Activated CD4-positive, alpha-beta T cell treated with anti-CD3 and anti-CD28 coated beads for 36 hours (primary cell): ENCODE measurements around the gene CFB. TPM values are rescaled to one million over a fixed set of nuclear protein-coding genes. Genes with fewer than 3 reads are reported as not detected.

Source experiments
- ATAC-seq: fragments of 200-7000 bp; cut with Tn5 transposase; one replicate; pipeline ENCODE4 v1.10.0; 2021; ENCODE audit warnings: mild to moderate bottlenecking, moderate library complexity
- CTCF ChIA-PET: fragments of 350-600 bp; sonication (Branson Sonifier 250); formaldehyde crosslinking; loops from one replicate; lab custom pipeline; 2021; ENCODE audit warnings: antibody characterized with exemption; lab: Charles Lee
- POLR2A ChIA-PET: fragments of 350-600 bp; sonication (Branson Sonifier 250); formaldehyde crosslinking; loops from one replicate; lab custom pipeline; 2021; ENCODE audit warnings: antibody characterized with exemption, inconsistent platforms; lab: Charles Lee
- DNase-seq: peaks from one replicate; pipeline ENCODE4 v3.0.0-alpha.2; 2020
- H3K27ac Mint-ChIP-seq: one replicate; pipeline ENCODE4 v1.8.0; 2021; ENCODE audit warnings: mixed read lengths
- H3K27me3 Mint-ChIP-seq: one replicate; pipeline ENCODE4 v1.8.0; 2021; ENCODE audit warnings: mixed read lengths
- H3K36me3 Mint-ChIP-seq: one replicate; pipeline ENCODE4 v1.8.0; 2021; ENCODE audit warnings: low read depth, mixed read lengths
- H3K4me1 Mint-ChIP-seq: one replicate; pipeline ENCODE4 v1.8.0; 2021; ENCODE audit warnings: mixed read lengths
- H3K4me3 Mint-ChIP-seq: one replicate; pipeline ENCODE4 v1.8.0; 2021; ENCODE audit warnings: mild to moderate bottlenecking, moderate library complexity, mixed read lengths
- H3K9me3 Mint-ChIP-seq: one replicate; pipeline ENCODE4 v1.8.0; 2021; ENCODE audit warnings: low read depth, mixed read lengths
- intact Hi-C, 2 experiments: fragments of 100-400 bp; cut with DNase I in 1 of 2; cut with micrococcal nuclease in 1 of 2; formaldehyde crosslinking; loops; one replicate each; pipeline versions ENCODE4 v1.14.2 to v1.15.1; 2022 to 2024; cut with DNase I, micrococcal nuclease
- total RNA-seq, 2 experiments: library from RNA; stranded (reverse); gene quantifications; one replicate each; pipeline ENCODE4 v1.2.3, GENCODE V29; 2021

CFB gene
- total RNA-seq, 2 experiments from 2014 or later, result 0.69 to 0.96 TPM

DNA sequence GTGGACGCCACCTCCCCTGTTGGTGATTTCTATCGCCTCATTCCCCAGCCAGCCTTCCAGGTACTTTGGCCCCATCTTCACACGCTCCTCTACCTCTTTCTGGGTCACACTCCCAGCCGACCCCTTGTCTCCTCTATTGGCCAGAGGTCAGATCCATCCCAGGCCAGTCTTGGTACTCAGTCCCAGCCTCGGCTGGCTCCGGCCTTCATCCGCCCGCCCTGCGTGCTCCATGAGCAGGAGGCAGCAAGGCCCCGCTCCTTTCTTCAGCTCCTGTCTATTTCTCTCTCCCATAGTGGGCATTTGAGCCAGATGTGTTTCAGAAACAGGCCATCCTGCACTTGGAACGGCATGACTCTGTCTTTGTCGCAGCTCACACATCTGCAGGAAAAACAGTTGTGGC is 15.7 kb downstream of the CFB start:
- no peak overlapping the region for H3K4me3 Mint-ChIP-seq
- CTCF ChIA-PET, result interaction anchor here (1.1 kb wide), 1 partner anchor 10 kb away, joined by 4 read pairs; the partner anchor contains the start of gene DXO
- intact Hi-C loops, result no loop called here

DNA sequence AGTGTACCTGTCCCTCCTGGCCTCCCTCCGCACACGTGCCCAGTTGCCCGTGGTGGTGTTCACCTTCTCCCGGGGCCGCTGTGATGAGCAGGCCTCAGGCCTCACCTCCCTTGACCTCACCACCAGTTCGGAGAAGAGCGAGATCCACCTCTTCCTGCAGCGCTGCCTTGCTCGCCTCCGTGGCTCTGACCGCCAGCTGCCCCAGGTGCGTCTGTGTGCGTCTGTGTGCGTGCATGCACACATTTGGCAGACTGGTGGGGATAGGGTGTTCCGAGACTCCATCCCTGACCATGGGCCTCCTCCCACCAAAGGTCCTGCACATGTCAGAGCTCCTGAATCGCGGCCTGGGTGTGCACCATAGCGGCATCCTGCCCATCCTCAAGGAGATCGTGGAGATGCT is 18.0 kb downstream of the CFB start:
- ChIA-PET POLR2A (no interaction called here), CTCF (interaction anchor here (0.6 kb wide), 1 partner anchor 92 kb away, joined by 3 read pairs; no protein-coding TSS in a partner anchor)
- Mint-ChIP-seq H3K9me3 (no peaks in the 10 kb centered on the region), H3K36me3 (peaks cover 61% of the 10 kb centered on the region), H3K27ac (no peak overlapping the region), H3K4me1 (peaks cover 24% of the 10 kb centered on the region), H3K27me3 (no peaks in the 10 kb centered on the region), H3K4me3 (no peak overlapping the region)
- ATAC-seq, result no peak
- no peak for DNase-seq
- intact Hi-C loops, result no loop called here

More for the DNA sequence above, 15.7 kb downstream of the CFB start:
- POLR2A ChIA-PET, result no interaction called here
- DNase-seq (no peak), ATAC-seq (no peak)
- Mint-ChIP-seq H3K27me3 (no peaks in the 10 kb centered on the region), H3K4me1 (peaks cover 34% of the 10 kb centered on the region), H3K27ac (no peak overlapping the region), H3K9me3 (no peaks in the 10 kb centered on the region), H3K36me3 (peaks cover 60% of the 10 kb centered on the region)

DNA sequence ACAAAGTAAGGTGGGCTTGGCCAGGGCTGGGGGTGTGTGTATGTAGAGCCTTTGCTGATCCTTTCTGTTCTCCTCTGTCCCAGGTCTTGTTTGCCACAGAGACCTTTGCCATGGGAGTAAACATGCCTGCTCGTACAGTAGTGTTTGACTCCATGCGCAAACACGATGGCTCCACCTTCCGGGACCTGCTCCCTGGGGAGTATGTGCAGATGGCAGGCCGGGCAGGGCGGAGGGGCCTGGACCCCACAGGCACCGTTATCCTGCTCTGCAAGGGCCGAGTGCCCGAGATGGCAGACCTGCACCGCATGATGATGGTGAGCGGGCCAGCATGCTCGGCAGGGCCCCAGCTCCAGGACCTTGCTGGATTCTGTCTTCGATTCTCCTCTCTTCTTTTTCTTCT is 19.8 kb downstream of the CFB start:
- H3K27me3 Mint-ChIP-seq, result no peaks in the 10 kb centered on the region
- intact Hi-C loops, result no loop called here
- no peaks in the 10 kb centered on the region for H3K9me3 Mint-ChIP-seq
- no peak overlapping the region for H3K4me3 Mint-ChIP-seq
- peaks cover 20% of the 10 kb centered on the region for H3K4me1 Mint-ChIP-seq
- peaks cover 63% of the 10 kb centered on the region for H3K36me3 Mint-ChIP-seq
- H3K27ac Mint-ChIP-seq, result no peak overlapping the region
- ChIA-PET POLR2A (no interaction called here), CTCF (no interaction called here)
- ATAC-seq (no peak), DNase-seq (no peak)

DNA sequence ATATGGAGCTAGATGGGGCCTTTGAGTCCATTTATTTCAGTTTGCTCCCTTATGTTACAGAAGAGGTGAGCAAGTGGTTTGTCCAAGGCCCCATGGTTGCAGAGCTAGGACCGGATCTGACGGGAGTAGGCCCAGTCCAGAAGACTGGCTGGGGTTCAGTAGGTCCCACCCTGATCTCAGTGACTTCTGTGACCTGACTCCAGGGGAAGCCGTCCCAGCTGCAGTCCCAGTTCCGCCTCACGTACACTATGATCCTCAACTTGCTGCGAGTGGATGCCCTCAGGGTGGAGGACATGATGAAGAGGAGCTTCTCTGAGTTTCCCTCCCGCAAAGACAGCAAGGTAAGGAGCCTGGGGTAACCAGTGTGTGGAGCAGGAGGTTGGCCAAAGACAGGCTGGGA is 20.6 kb downstream of the CFB start:
- Mint-ChIP-seq H3K9me3 (no peaks in the 10 kb centered on the region), H3K27ac (no peak overlapping the region), H3K4me3 (no peak overlapping the region), H3K4me1 (peaks cover 26% of the 10 kb centered on the region), H3K36me3 (peaks cover 55% of the 10 kb centered on the region), H3K27me3 (no peaks in the 10 kb centered on the region)
- ATAC-seq (no peak), DNase-seq (no peak)
- ChIA-PET POLR2A (no interaction called here), CTCF (no interaction called here)
- intact Hi-C loops, result no loop called here

DNA sequence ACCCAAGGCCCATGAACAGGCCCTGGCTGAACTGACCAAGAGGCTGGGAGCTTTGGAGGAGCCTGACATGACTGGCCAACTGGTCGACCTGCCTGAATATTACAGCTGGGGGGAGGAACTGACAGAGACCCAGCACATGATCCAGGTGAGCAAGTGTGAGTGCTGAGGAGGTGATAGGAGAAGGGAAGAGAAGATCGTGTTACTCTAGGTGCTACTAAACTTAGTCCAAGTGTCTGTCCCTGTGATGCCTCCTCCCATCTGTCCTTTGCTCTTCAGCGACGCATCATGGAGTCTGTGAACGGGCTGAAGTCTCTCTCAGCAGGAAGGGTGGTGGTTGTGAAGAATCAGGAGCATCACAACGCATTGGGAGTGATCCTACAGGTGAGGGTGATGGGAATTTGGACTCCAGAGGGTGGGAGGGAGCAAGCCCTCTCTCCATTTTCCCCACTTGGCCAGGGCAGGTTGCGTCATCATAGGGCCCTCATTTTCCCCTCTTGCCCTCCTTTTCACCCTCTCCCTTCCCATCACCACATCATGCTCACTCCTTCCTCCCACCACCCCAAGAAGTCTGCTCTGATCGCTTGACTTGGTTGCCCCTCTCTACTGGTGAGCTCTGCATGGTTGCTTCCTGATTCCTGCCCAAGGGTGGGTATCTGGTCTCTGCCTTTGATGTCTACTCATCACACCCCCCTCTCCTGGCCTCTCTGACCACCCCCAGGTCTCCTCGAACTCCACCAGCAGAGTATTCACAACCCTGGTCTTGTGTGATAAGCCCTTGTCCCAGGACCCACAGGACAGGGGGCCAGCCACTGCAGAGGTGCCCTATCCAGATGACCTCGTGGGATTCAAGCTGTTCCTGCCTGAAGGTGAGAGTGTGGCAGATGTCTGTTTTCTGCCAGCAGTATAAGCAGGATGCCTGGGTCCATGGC is 21.4 kb downstream of the CFB start:
- ATAC-seq (no peak), DNase-seq (no peak)
- peaks cover 52% of the 10 kb centered on the region for H3K36me3 Mint-ChIP-seq
- intact Hi-C loops, result no loop called here
- ChIA-PET CTCF (no interaction called here), POLR2A (no interaction called here)
- no peaks in the 10 kb centered on the region for H3K27me3 Mint-ChIP-seq
- H3K27ac Mint-ChIP-seq, result no peak overlapping the region
- no peak overlapping the region for H3K4me3 Mint-ChIP-seq
- H3K4me1 Mint-ChIP-seq, result peaks cover 24% of the 10 kb centered on the region
- H3K9me3 Mint-ChIP-seq, result no peaks in the 10 kb centered on the region

DNA sequence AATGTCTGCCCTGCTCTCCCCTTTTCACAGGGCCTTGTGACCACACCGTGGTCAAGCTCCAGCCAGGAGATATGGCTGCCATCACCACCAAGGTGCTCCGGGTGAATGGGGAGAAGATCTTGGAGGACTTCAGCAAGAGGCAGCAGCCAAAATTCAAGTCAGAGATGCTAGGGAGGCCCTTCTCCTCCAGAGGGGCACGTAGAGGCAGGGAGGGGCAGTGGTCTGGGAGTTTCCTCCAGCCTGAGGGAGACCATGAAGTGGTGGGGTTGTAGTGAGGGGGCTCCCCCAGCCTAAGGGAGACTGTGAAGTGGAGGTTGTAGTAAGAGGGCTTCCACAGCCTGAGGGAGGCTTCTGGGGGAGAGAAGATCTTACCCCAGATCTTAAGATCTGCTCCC is 22.0 kb downstream of the CFB start:
- Mint-ChIP-seq H3K9me3 (no peaks in the 10 kb centered on the region), H3K27ac (no peak overlapping the region), H3K27me3 (no peaks in the 10 kb centered on the region), H3K36me3 (peaks cover 50% of the 10 kb centered on the region), H3K4me3 (no peak overlapping the region), H3K4me1 (peaks cover 29% of the 10 kb centered on the region)
- ATAC-seq, result no peak
- no peak for DNase-seq
- CTCF ChIA-PET, result no interaction called here
- POLR2A ChIA-PET, result no interaction called here
- intact Hi-C loops, result no loop called here

DNA sequence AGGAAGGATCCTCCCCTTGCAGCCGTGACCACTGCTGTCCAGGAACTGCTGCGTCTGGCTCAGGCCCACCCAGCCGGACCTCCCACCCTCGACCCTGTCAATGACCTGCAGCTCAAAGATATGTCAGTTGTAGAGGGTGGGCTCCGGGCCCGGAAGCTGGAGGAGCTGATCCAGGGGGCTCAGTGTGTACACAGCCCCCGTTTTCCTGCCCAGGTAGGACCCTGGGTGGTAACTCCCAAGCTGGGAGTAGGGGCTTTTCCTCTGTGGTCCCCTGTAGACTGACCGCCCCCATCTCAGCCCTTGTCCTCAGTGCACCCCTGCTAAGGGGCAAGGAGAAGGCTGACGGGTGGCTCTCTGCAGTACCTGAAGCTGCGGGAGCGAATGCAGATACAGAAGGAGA is 22.4 kb downstream of the CFB start:
- H3K36me3 Mint-ChIP-seq, result peaks cover 46% of the 10 kb centered on the region
- H3K27me3 Mint-ChIP-seq, result no peaks in the 10 kb centered on the region
- CTCF ChIA-PET, result no interaction called here
- DNase-seq (no peak), ATAC-seq (no peak)
- peaks cover 33% of the 10 kb centered on the region for H3K4me1 Mint-ChIP-seq
- H3K4me3 Mint-ChIP-seq, result no peak overlapping the region
- intact Hi-C loops, result no loop called here
- POLR2A ChIA-PET, result no interaction called here
- no peak overlapping the region for H3K27ac Mint-ChIP-seq
- no peaks in the 10 kb centered on the region for H3K9me3 Mint-ChIP-seq

DNA sequence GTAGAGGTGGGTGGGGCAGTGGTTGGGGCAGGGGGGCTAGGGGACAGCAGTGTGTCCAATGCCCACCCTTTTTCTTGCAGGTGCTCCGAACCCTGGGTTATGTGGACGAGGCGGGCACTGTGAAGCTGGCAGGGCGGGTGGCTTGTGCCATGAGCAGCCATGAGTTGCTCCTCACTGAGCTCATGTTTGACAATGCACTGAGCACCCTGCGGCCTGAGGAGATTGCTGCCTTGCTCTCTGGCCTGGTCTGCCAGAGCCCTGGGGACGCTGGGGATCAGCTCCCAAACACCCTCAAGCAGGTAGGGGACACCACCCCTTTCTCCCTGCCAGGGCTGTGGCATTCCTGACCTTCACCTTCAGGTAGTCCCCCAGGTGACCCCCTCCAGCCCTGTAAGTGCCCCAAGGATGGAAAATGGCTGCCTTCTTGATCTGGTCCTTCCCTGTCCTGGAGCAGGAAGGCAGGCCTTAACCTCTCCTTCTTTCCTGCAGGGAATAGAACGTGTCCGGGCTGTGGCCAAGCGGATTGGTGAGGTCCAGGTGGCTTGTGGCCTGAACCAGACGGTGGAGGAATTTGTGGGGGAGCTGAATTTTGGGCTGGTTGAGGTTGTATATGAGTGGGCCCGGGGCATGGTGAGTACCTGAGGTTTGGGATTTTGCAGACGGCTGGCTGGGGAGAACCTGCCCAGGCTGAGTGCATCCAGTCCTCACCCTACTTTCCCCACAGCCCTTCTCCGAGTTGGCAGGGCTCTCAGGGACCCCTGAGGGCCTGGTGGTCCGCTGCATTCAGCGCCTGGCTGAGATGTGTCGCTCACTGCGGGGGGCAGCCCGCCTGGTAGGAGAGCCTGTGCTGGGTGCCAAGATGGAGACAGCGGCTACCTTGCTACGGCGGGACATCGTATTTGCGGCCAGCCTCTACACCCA is 23.2 kb downstream of the CFB start:
- intact Hi-C loops, result no loop called here
- ATAC-seq (no peak), DNase-seq (no peak)
- Mint-ChIP-seq H3K27me3 (no peaks in the 10 kb centered on the region), H3K27ac (peak overlapping the region; percentile 81), H3K4me1 (peaks cover 41% of the 10 kb centered on the region), H3K9me3 (no peaks in the 10 kb centered on the region), H3K36me3 (peaks cover 42% of the 10 kb centered on the region), H3K4me3 (no peak overlapping the region)
- CTCF ChIA-PET, result interaction anchor here (0.6 to 1.0 kb wide), 2 partner anchors 10 to 17 kb away, joined by 3 read pairs; no protein-coding TSS in a partner anchor
- POLR2A ChIA-PET, result interaction anchor here (1.8 kb wide), 1 partner anchor 10 kb away, joined by 9 read pairs; the partner anchor contains the start of genes NELFE and SKIC2

DNA sequence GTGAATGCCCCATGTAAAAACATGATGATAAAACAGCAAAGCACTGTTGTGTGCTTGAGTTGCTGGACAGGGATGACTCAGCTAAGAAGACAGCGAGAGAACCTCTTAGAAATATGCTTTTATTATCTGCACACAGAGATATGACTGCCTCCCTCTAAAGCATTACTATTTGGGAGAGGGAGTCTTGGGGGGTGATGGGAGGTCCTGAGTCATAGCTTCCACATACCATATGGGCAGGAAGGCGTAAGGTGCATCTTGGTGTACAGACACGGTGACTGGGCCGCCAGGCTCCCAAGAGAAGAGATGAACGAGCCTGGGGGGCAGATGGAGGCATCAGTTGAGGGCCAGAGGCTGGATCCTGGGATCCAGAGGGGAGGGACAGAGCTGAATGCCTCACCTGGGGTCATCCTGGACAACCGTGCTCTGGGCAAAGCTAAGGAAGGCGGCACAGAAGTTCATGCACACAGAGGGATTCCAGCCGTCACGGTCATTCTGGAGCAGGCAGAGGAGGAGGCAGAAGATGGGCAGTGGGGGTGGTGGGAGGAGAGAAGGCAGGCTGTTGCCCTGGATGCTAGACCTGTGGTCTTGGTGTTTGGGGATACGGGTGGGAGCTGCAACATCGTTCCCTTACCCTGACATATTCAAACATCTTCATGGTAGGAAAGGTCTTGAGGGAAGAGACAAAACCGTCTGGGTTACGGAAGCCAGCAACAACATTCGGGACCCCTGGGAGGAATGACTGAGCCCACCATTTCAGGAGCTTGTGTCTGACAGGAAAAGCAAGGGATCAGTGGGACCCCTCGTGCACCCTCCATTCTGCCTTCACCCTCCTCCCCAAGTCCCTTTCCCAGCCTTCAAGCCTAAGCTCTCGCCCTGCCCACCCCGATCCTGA is 24.1 kb downstream of the CFB start:
- Mint-ChIP-seq H3K27ac (peak overlapping the region; percentile 81), H3K27me3 (no peaks in the 10 kb centered on the region), H3K4me1 (peaks cover 43% of the 10 kb centered on the region), H3K4me3 (peak overlapping the region; percentile 96), H3K9me3 (no peaks in the 10 kb centered on the region), H3K36me3 (peaks cover 38% of the 10 kb centered on the region)
- intact Hi-C loops, result loop anchor here (10.0 kb wide), 4 partner anchors 225 to 1305 kb away; partner anchors contain the start of genes B3GALT4 (in 1 of the 2), GPSM3 (in 1 of the 2), HSD17B8 (in 1 of the 2) and PBX2 (in 1 of the 2)
- no peak for DNase-seq
- ChIA-PET CTCF (interaction anchor here (0.6 to 1.5 kb wide), 3 partner anchors 10 to 18 kb away, joined by 3 to 4 read pairs (median 3); no protein-coding TSS in a partner anchor), POLR2A (interaction anchor here (1.8 kb wide), 1 partner anchor 11 kb away, joined by 9 read pairs; the partner anchor contains the start of genes NELFE and SKIC2)
- ATAC-seq, result no peak

DNA sequence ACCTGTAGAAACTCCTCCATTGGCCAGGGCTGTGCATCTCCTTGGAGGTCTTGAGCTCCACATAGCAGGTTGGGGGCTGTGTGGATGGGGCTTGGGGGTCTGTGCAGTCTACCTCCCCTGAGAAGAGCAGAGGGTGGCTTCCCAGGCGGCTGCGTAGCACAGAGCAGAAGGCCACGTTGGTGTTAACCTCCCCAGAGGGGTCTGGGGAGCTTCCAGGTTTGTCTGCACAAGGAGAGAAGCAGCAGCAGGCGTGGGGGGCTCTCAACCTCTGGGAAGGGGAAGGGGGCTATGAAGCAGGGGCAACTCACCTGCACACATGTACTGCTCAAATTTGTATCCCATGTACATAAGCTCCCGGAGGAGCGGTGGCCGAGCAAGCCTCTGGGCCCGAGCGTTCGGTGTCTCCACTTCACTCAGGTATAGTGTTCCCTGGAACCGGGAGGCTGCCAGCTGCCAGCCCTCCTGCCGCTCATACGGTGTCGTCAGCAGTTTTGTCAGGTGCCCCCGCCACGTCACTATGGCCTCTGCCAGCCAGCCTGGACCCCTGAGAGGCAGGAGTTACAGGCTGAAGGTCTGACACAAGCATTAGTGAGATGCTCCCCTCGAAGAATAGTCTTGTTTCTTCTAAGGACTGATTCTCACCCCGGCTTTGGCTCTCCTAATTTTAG is 24.8 kb downstream of the CFB start:
- Mint-ChIP-seq H3K4me1 (peaks cover 43% of the 10 kb centered on the region), H3K9me3 (no peaks in the 10 kb centered on the region), H3K27ac (peak overlapping the region; percentile 99), H3K4me3 (peak overlapping the region; percentile 96), H3K36me3 (peaks cover 37% of the 10 kb centered on the region), H3K27me3 (no peaks in the 10 kb centered on the region)
- ATAC-seq (no peak), DNase-seq (no peak)
- intact Hi-C loops, result loop anchor here (10.0 kb wide), 4 partner anchors 224 to 1304 kb away; partner anchors contain the start of genes B3GALT4 (in 1 of the 2), GPSM3 (in 1 of the 2), HSD17B8 (in 1 of the 2) and PBX2 (in 1 of the 2)
- POLR2A ChIA-PET, result interaction anchor here (1.0 to 1.8 kb wide), 3 partner anchors 11 to 306 kb away, joined by 8 to 16 read pairs (median 9); partner anchors contain the start of genes GPANK1, NELFE and SKIC2
- CTCF ChIA-PET, result interaction anchor here (1.0 to 1.5 kb wide), 2 partner anchors 11 to 18 kb away, joined by 3 to 4 read pairs; no protein-coding TSS in a partner anchor
